K562 (cell line): ENCODE measurements around the gene AASDH. TPM values are rescaled to one million over a fixed set of nuclear protein-coding genes. Genes with fewer than 3 reads are reported as not detected.
A peak's percentile ranks its signal among the peaks of the same experiment; 100 is the strongest.

Experiments used
- CAMTA2 ChIP-seq: fragments of 250-450 bp; sonication (Bioruptor Pico); conservative IDR thresholded peaks from 2 replicates; pipeline ENCODE4 v1.5.1; 2022
- FOXM1 ChIP-seq, 2 experiments: fragments of 450-650 bp in 1 of 2; sonication (generic) in 1 of 2; formaldehyde crosslinking in 1 of 2; IDR thresholded peaks; 2 replicates each; pipeline versions ENCODE4 v1.6.1 to v1.9.0; 2017 to 2022; ENCODE audit warnings: low read depth in 2 of 2, mild to moderate bottlenecking in 2 of 2, missing genetic modification reagents in 1 of 2, moderate library complexity in 1 of 2
- GTF2E2 ChIP-seq: fragments of 200-800 bp; sonication (Bioruptor generic); IDR thresholded peaks from 2 replicates; pipeline ENCODE4 v1.6.1; 2016; ENCODE audit warnings: missing genetic modification characterization, missing compliant biosample characterization
- ILF3 ChIP-seq: fragments of 450-650 bp; IDR thresholded peaks from 2 replicates; pipeline ENCODE4 v1.6.1; 2018; ENCODE audit warnings: antibody characterized with exemption, mild to moderate bottlenecking, moderate library complexity, borderline replicate concordance
- ILK ChIP-seq: fragments of 450-650 bp; IDR thresholded peaks from 2 replicates; pipeline ENCODE4 v1.6.1; 2016; ENCODE audit warnings: missing genetic modification characterization, low read depth, mild to moderate bottlenecking, missing compliant biosample characterization, moderate library complexity, borderline replicate concordance
- KDM1A ChIP-seq, 2 experiments: fragments of 450-650 bp; IDR thresholded peaks; 2 replicates each; pipeline ENCODE4 v1.6.1; 2016; ENCODE audit warnings: mild to moderate bottlenecking in 2 of 2
- MTA1 ChIP-seq: fragments of 450-650 bp; IDR thresholded peaks from 2 replicates; pipeline ENCODE4 v1.6.1; 2017; ENCODE audit warnings: borderline replicate concordance
- NFYB ChIP-seq: IDR thresholded peaks from 2 replicates; pipeline ENCODE4 v1.6.1; 2011; ENCODE audit warnings: mild to moderate bottlenecking, moderate library complexity; ENCODE audit not compliant: insufficient read length; ENCODE audit errors: extremely low read depth
- PRPF4 ChIP-seq: fragments of 200-400 bp; formaldehyde crosslinking; IDR thresholded peaks from one replicate; pipeline ENCODE4 v1.6.1; 2017; ENCODE audit warnings: low read length, low read depth, mild to moderate bottlenecking; ENCODE audit not compliant: insufficient read depth, poor library complexity, severe bottlenecking
- PTTG1 ChIP-seq: fragments of 450-650 bp; IDR thresholded peaks from 2 replicates; pipeline ENCODE4 v1.6.1; 2016; ENCODE audit warnings: low read depth, mild to moderate bottlenecking, missing genetic modification characterization, missing compliant biosample characterization
- SIRT6 ChIP-seq: IDR thresholded peaks from one replicate; pipeline ENCODE4 v1.6.1; 2012; ENCODE audit warnings: low read depth, mild to moderate bottlenecking, control low read depth, inconsistent platforms, low read length, moderate library complexity
- TARDBP ChIP-seq: fragments of 450-650 bp; IDR thresholded peaks from 2 replicates; pipeline ENCODE4 v1.6.1; 2016
- WHSC1 ChIP-seq: IDR thresholded peaks from one replicate; pipeline ENCODE4 v1.6.1; 2012; ENCODE audit warnings: low read length, control low read depth, inconsistent platforms
- ZKSCAN1 ChIP-seq: fragments of 150-350 bp; IDR thresholded peaks from 2 replicates; pipeline ENCODE4 v1.6.1; 2016; ENCODE audit warnings: low read depth, low read length
- ZNF445 ChIP-seq: fragments of 250-450 bp; sonication (Bioruptor Pico); IDR thresholded peaks from 2 replicates; pipeline ENCODE4 v1.4.0; 2020; ENCODE audit warnings: low read depth, mild to moderate bottlenecking, moderate library complexity
- ZNF551 ChIP-seq: fragments of 250-450 bp; sonication (Bioruptor Pico); IDR thresholded peaks from 2 replicates; pipeline ENCODE4 v1.5.0; 2021; ENCODE audit warnings: mild to moderate bottlenecking, moderate library complexity
- ZNF57 ChIP-seq: fragments of 450-650 bp; formaldehyde crosslinking; IDR thresholded peaks from 2 replicates; pipeline ENCODE4 v1.4.0; 2020; ENCODE audit warnings: mild to moderate bottlenecking, moderate library complexity
- ZNF830 ChIP-seq: fragments of 250-450 bp; sonication (Bioruptor Pico); IDR thresholded peaks from 2 replicates; pipeline ENCODE4 v1.5.0; 2021; ENCODE audit warnings: mild to moderate bottlenecking
- polyA plus RNA-seq, 8 experiments: library from polyadenylated mRNA; depleted of rRNA in 4 of 8; stranded (reverse) in 5 of 8; unstranded in 3 of 8; fragments of >200 nt; fragmentation: Nextera tagmentation in 2 of 8; fragmentation: Illumina TruSeq in 1 of 8; extraction: Ambion mirVana in 2 of 8; extraction: Trizol in 1 of 8; gene quantifications; 2 replicates each; pipeline versions ENCODE4 v1.2.1 to v1.2.3, GENCODE V29; 2011 to 2014; ENCODE audit warnings: inconsistent platforms in 1 of 8, missing spikeins in 1 of 8
- total RNA-seq, 7 experiments: library from RNA; depleted of rRNA in 6 of 7; stranded (reverse); fragments of >200 nt in 6 of 7; fragmentation: Illumina TruSeq in 2 of 7; extraction: Trizol in 2 of 7; gene quantifications; 2 replicates each; pipeline versions ENCODE4 v1.2.1 to v1.2.3, GENCODE V29; 2011 to 2021; ENCODE audit warnings: low replicate concordance in 1 of 7
- TF ChIP-seq, protein P1 (sequence below), 2 experiments: IDR thresholded peaks in 1 of 2; conservative IDR thresholded peaks in 1 of 2; 2 replicates each; pipeline ENCODE4 v1.6.1; 2016; ENCODE audit warnings: low read depth in 2 of 2, mild to moderate bottlenecking in 1 of 2, missing compliant biosample characterization in 1 of 2, missing genetic modification characterization in 1 of 2, moderate library complexity in 1 of 2
- TF ChIP-seq, protein P2 (sequence below): fragments of 450-650 bp; conservative IDR thresholded peaks from 2 replicates; pipeline ENCODE4 v1.6.1; 2016; ENCODE audit warnings: missing genetic modification characterization, low read depth, mild to moderate bottlenecking, control low read depth, missing compliant biosample characterization
- TF ChIP-seq, protein P3 (sequence below): sonication (generic); formaldehyde crosslinking; IDR thresholded peaks from 2 replicates; pipeline ENCODE4 v1.8.0; 2022; ENCODE audit warnings: missing genetic modification reagents, mild to moderate bottlenecking, borderline replicate concordance

AASDH gene
- total and polyA plus RNA-seq, 9 of the 15 experiments (the other 6 are each of a cell fraction or from before 2014, with no cell fraction given) = 8.6 to 29.7 (median 13.7) TPM

DNA sequence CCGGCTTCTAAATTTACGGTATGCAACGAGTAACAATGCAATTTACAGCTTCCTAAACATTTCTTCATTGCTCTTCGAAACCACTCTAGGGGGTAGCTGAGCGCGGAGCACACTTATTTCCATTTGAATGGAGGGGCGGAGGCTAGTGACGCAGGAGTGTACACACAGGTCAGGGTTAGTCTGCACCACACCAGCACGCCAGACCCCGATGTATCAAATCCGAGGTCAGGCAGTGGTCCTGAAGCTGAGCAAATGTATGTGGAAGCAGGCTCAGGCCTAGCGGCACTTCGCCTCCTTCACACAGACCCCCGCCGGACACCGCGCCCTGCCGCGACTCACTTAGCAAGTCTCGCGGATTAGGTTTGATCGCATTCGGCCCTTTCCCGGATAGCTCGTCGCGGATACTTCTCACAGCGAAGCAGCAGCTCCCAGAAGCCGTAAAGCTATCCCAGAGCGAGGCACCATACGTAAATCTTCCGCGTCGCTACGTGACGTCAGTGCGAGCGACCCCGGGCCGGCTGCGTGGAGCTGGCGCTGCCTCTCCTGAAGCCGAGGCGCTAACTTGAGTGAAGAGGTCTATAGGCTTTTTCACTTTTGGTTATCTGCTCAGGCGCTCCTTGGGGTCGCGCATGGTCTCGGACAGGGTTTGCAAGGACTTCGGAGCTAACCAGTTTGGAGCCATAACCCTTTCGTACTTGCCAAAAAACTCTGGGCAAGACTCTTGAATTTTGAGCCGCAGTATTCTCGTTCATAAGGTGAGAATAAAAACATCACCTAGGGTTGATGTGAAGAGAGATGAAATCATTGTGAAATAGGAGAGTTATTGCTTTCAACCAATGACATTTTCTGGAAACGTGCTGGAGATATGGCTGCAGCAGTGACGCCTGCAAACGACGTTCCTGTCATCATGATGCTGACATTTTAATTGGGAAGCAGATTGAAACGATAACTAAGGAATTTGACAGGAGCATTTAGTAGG is at the start of gene AASDH (continued):
- TF ChIP-seq, protein P1, sequence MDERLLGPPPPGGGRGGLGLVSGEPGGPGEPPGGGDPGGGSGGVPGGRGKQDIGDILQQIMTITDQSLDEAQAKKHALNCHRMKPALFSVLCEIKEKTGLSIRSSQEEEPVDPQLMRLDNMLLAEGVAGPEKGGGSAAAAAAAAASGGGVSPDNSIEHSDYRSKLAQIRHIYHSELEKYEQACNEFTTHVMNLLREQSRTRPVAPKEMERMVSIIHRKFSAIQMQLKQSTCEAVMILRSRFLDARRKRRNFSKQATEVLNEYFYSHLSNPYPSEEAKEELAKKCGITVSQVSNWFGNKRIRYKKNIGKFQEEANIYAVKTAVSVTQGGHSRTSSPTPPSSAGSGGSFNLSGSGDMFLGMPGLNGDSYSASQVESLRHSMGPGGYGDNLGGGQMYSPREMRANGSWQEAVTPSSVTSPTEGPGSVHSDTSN (CRISPR knock-in tag; IDR thresholded peaks at IDR 0.05; ENCODE audit: low read depth) = no peak
- TF ChIP-seq, protein P1 (tag; conservative IDR thresholded peaks at IDR 0.05; ENCODE audit: low read depth) = peak; percentile 70
- TF ChIP-seq PTTG1 (tag) (no peak), PRPF4 (no peak), ZNF830 (CRISPR knock-in tag) (no peak), KDM1A (IDR thresholded peaks at IDR 0.05) (peak in 1 of 2 experiments; percentile 43; a peak in 2 of 4 replicates), ILK (tag) (no peak), FOXM1 (IDR thresholded peaks at IDR 0.05; ENCODE audit: low read depth) (peak; percentile 66), FOXM1 (CRISPR knock-in tag; IDR thresholded peaks at IDR 0.05; ENCODE audit: low read depth) (no peak), MTA1 (peak; percentile 100), GTF2E2 (tag) (peak; percentile 93), CAMTA2 (CRISPR knock-in tag) (no peak), NFYB (peak; percentile 7), ZNF57 (no peak), ZNF551 (CRISPR knock-in tag) (no peak), WHSC1 (no peak), TARDBP (peak; percentile 33; the same call in 1 of the 2 replicates), ILF3 (no peak), ZKSCAN1 (peak; percentile 47; the same call in 1 of the 2 replicates), SIRT6 (no peak), ZNF445 (CRISPR knock-in tag) (peak; percentile 88)
- TF ChIP-seq, protein P2, sequence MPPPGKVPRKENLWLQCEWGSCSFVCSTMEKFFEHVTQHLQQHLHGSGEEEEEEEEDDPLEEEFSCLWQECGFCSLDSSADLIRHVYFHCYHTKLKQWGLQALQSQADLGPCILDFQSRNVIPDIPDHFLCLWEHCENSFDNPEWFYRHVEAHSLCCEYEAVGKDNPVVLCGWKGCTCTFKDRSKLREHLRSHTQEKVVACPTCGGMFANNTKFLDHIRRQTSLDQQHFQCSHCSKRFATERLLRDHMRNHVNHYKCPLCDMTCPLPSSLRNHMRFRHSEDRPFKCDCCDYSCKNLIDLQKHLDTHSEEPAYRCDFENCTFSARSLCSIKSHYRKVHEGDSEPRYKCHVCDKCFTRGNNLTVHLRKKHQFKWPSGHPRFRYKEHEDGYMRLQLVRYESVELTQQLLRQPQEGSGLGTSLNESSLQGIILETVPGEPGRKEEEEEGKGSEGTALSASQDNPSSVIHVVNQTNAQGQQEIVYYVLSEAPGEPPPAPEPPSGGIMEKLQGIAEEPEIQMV = no peak
- TF ChIP-seq, protein P3, sequence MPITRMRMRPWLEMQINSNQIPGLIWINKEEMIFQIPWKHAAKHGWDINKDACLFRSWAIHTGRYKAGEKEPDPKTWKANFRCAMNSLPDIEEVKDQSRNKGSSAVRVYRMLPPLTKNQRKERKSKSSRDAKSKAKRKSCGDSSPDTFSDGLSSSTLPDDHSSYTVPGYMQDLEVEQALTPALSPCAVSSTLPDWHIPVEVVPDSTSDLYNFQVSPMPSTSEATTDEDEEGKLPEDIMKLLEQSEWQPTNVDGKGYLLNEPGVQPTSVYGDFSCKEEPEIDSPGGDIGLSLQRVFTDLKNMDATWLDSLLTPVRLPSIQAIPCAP = no peak
